Germinal center (tissue), 1 donor: ENCODE results near the gene HSBP1.

Source experiments
- DNase-seq: peaks from one replicate; pipeline ENCODE4 v3.0.0; 2012; ENCODE audit warnings: mixed read lengths, low spot score

The HSBP1 gene

GRCh38 chr16:83807710-83808572 is at the start of gene HSBP1:
TSS of gene HSBP1 (plus strand) at chr16:83807978. CDS start at chr16:83808077, 99 bp downstream.
- peak; percentile 96 for DNase-seq

GRCh38 chr16:83762141-83762991 is 45.4 kb upstream of the HSBP1 start:
- DNase-seq: no peak

- no peak for DNase-seq
These were observed 44.8 kb upstream of the HSBP1 start for GRCh38 chr16:83762992-83763358.

- DNase-seq: no peak
These were observed 38.8 kb upstream of the HSBP1 start for GRCh38 chr16:83768986-83769385.

GRCh38 chr16:83769397-83770008 is 38.3 kb upstream of the HSBP1 start:
- peak; percentile 40 for DNase-seq

- no peak for DNase-seq
These were observed 36.4 kb upstream of the HSBP1 start for GRCh38 chr16:83771306-83771942.

GRCh38 chr16:83772806-83773205 is 35.0 kb upstream of the HSBP1 start:
- no peak for DNase-seq

- no peak for DNase-seq
These were observed 33.7 kb upstream of the HSBP1 start for GRCh38 chr16:83774066-83774465.

- DNase-seq: no peak
These were observed 30.8 kb upstream of the HSBP1 start for GRCh38 chr16:83776944-83777343.

GRCh38 chr16:83779886-83780285 is 27.9 kb upstream of the HSBP1 start:
- no peak for DNase-seq

- no peak for DNase-seq
These were observed 22.3 kb upstream of the HSBP1 start for GRCh38 chr16:83785455-83785854.

- no peak for DNase-seq
These were observed 18.0 kb upstream of the HSBP1 start for GRCh38 chr16:83789642-83790401.

GRCh38 chr16:83791916-83792315 is 15.9 kb upstream of the HSBP1 start:
- DNase-seq: no peak

GRCh38 chr16:83792391-83792790 is 15.4 kb upstream of the HSBP1 start:
- peak; percentile 29 for DNase-seq

GRCh38 chr16:83793179-83793578 is 14.6 kb upstream of the HSBP1 start:
- no peak for DNase-seq

- DNase-seq: no peak
These were observed 12.8 kb upstream of the HSBP1 start for GRCh38 chr16:83794860-83795554.

GRCh38 chr16:83797013-83797412 is 10.8 kb upstream of the HSBP1 start:
- no peak for DNase-seq

GRCh38 chr16:83799336-83799735 is 8.4 kb upstream of the HSBP1 start:
- DNase-seq: no peak

GRCh38 chr16:83802135-83802534 is 5.6 kb upstream of the HSBP1 start:
- DNase-seq: no peak

- no peak for DNase-seq
These were observed 5.1 kb upstream of the HSBP1 start for GRCh38 chr16:83802554-83803205.
